RWPE1 (cell line): ENCODE data around the gene PRIM2.
"Not testable (repeated sequence)": the region's sequence is repeated elsewhere in the genome, so short reads cannot be mapped to it uniquely, and the experiment has no call there.

Experiments
- CTCF ChIA-PET: fragments of 350-600 bp; sonication (Branson Sonifier 250); formaldehyde crosslinking; extraction: SDS; loops from one replicate; lab custom pipeline; 2021; lab: Yijun Ruan, JAX
- POLR2A ChIA-PET: fragments of 400-600 bp; formaldehyde crosslinking; extraction: SDS; loops from one replicate; lab custom pipeline; 2020; ENCODE audit warnings: antibody characterized with exemption; ENCODE audit not compliant: low non-redundant PET; lab: Yijun Ruan, JAX
- DNase-seq: peaks from one replicate; pipeline ENCODE4 v3.0.0; 2012; ENCODE audit warnings: low spot score
- H3K27ac ChIP-seq: fragments of 450-650 bp; 2 replicates; pipeline ENCODE4 v1.5.1; 2017

Gene PRIM2

DNA sequence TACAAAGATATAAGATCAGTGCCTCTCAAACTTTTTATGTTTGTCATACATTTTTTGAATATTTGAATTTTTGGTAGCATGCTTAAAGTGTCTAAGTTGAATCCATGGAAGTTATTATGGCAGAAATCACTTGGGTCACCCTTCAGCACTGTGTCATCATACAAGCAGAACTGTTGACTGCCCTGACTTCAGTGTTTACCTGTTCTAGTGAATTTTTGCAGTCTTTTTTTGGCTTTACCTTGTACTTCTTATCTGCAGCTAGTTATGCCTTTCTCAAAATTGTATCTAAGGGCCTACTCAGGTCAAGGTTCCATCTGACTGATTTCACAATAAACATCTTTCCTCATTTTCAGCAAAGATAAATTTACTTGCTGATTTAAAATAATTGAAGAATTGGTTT lies 241.7 kb downstream of the PRIM2 start:
- DNase-seq, CTCF ChIA-PET, H3K27ac ChIP-seq, POLR2A ChIA-PET: not testable (repeated sequence)

DNA sequence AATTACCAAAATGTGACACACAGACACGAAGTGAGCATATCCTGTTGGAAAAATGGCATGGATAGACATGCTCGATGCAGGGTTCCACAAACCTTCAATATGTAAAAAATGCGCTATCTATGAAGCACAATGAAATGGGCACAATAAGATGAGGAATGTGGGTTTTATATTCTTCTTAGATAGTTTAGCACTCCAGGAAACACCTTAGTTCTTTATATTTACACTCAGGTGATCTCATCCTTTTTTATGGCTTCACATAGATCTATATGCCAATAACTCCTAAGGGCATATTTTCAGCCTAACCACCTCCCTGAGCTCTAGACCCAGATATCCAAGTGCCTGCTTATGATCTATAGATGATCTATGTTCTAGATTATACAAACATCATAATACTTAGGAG lies 244.8 kb downstream of the PRIM2 start:
- H3K27ac ChIP-seq, POLR2A ChIA-PET, CTCF ChIA-PET, DNase-seq: not testable (repeated sequence)

DNA sequence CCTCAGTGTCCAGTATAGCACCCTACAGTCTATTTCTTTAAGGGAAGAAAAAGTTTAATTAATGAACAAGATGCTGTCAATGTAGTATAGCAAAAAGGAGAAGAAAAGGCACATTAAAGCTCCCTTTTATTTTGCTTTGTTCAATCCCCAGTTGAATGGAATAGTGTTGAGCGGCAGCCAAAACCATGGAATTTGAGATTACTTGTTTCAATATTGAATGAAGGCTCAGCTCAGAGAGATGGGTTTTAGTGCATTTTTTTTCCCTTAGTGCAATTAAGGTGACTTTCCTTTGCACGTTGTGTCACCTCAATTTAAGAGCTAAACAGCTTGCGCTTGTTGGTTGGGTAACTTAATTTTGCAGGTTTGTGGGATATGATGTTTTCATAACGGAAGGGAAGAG lies 254.7 kb downstream of the PRIM2 start:
- H3K27ac ChIP-seq, CTCF ChIA-PET: not testable (repeated sequence)

DNA sequence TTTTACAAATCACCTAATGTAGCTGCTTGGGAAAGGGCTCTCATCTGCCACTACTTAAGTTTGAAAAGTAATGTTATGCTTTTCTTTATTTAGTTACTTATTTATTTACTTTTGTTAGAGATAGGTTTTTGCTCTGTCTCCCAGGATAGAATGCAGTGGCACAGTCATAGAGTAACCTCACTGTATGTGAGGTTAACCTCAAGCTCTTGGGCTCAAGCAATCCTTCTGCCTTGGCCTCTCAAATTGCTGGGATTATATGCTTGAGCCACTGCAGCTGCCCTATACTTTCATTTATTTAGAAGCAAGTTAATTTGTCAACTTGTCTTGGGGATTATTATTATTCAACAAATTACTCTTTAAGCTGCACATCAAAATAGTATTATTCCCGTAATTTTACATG lies 255.4 kb downstream of the PRIM2 start:
- H3K27ac ChIP-seq, CTCF ChIA-PET, DNase-seq, POLR2A ChIA-PET: not testable (repeated sequence)

More for the DNA sequence above, 254.7 kb downstream of the PRIM2 start:
- POLR2A ChIA-PET, DNase-seq: not testable (repeated sequence)

GRCh38 chr6:57577023-57577422 lies 259.6 kb downstream of the PRIM2 start:
- POLR2A ChIA-PET, DNase-seq, CTCF ChIA-PET, H3K27ac ChIP-seq: not testable (repeated sequence)

- H3K27ac ChIP-seq, DNase-seq, POLR2A ChIA-PET: not testable (repeated sequence)
- CTCF ChIA-PET = interaction anchor here (0.6 kb wide), 1 partner anchor 404 kb away, joined by 3 read pairs; no protein-coding TSS in a partner anchor
Measured at GRCh38 chr6:57579489-57579888, 262.1 kb downstream of the PRIM2 start.

DNA sequence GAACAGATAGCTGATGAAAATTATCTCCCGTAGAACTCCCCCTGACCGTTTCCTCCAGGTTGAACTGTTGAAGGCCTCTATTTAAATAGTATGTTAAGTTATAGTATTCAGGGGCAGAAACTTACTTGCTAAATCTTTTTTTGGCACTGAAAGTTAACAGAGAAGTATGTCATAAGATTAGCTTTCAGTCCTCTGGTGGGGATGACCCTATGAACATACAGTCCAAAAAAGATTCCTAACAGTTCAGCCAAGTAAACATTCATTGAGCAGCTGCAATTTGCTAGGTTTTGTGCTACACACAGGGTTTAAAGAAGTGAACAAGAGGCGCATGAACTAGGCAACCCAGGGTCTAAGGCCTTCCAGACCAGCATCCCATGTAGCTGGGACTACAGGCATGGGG lies 264.2 kb downstream of the PRIM2 start:
- CTCF ChIA-PET, DNase-seq, H3K27ac ChIP-seq, POLR2A ChIA-PET: not testable (repeated sequence)

DNA sequence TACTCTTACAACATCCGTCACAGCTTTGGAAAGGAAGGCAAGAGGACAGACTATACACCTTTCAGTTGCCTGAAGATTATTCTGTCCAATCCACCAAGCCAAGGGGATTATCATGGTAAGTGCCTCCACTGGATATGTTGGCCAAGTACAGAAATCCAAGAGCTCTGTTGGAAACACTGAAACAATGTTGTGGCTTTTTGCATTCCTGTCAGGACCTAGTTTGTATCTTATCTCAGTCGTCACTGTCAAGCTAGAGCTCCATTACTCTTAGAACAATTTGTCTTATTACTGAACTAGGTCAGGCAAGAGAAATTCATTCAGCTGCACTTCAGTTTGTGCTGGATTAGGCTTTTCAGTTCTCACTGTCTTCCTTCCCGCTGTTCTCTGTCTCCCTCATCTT lies 283.7 kb downstream of the PRIM2 start:
- CTCF ChIA-PET, DNase-seq, H3K27ac ChIP-seq, POLR2A ChIA-PET: not testable (repeated sequence)

GRCh38 chr6:57605303-57605702 lies 287.9 kb downstream of the PRIM2 start:
- H3K27ac ChIP-seq, DNase-seq, POLR2A ChIA-PET, CTCF ChIA-PET: not testable (repeated sequence)

DNA sequence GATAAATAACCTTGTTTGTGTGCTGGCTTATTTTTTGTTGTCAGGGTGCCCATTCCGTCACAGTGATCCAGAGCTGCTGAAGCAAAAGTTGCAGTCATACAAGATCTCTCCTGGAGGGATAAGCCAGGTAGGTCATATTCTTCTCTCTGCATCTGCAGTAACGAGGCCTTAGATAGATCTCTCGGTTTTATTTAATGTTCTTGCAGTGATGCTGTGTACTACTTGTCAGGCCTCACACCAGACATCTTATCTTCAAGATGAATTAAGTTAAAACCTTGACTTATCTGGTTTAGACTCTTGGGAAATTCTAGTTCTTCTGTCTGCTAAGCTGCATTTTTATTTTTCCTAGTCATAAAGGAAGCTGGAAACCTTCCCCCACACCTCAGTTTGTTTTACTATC lies 288.9 kb downstream of the PRIM2 start:
- CTCF ChIA-PET, H3K27ac ChIP-seq: not testable (repeated sequence)

GRCh38 chr6:57610612-57611011 lies 293.2 kb downstream of the PRIM2 start:
- POLR2A ChIA-PET, CTCF ChIA-PET, DNase-seq, H3K27ac ChIP-seq: not testable (repeated sequence)

More for the DNA sequence above, 288.9 kb downstream of the PRIM2 start:
- POLR2A ChIA-PET, DNase-seq: not testable (repeated sequence)

- CTCF ChIA-PET, POLR2A ChIA-PET, H3K27ac ChIP-seq, DNase-seq: not testable (repeated sequence)
Measured at GRCh38 chr6:57618959-57619358, 301.5 kb downstream of the PRIM2 start.

DNA sequence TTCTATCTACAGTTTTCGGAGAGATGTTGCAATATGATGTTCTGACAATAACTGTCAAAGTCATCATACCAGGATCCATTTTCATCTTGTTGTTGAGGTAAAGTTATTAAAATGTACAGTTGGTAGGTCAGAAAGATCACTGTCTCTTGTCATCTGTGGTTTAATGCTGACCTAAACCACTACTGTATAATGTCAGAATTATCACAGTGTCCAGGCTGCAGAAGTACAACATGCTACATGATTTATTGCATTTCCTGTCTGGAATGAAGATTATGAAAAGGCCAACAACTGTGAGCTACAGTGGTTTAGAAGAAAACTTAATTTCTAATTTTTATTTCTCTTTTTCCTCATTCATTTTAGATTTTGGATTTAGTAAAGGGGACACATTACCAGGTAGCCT lies 314.3 kb downstream of the PRIM2 start:
- CTCF ChIA-PET, POLR2A ChIA-PET: not testable (repeated sequence)

GRCh38 chr6:57658526-57658925 lies 341.1 kb downstream of the PRIM2 start:
- CTCF ChIA-PET, POLR2A ChIA-PET, DNase-seq, H3K27ac ChIP-seq: not testable (repeated sequence)

More for the DNA sequence above, 314.3 kb downstream of the PRIM2 start:
- H3K27ac ChIP-seq, DNase-seq: not testable (repeated sequence)

GRCh38 chr6:57659794-57660193 lies 342.4 kb downstream of the PRIM2 start:
- CTCF ChIA-PET, POLR2A ChIA-PET, H3K27ac ChIP-seq, DNase-seq: not testable (repeated sequence)

GRCh38 chr6:57660940-57661339 lies 343.5 kb downstream of the PRIM2 start:
- POLR2A ChIA-PET, DNase-seq, CTCF ChIA-PET: not testable (repeated sequence)

DNA sequence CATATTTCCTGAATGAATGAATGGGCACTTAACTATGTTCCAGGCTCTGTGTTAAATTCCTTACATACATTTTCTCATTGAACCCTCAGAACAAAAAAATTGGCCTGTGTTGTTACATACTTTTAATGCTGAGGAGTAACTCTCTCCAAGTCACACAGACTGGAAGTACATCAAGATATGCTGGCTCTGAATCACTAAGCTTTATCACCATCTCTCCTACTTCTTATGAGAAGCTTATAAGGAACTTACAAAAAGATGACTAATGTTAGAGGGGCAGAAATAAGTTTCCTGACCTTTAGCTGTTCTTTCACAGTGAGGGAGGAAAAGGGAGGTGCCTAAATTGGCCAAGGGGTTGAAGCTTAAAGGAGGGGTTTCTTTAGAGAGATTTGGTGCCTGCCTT lies 350.7 kb downstream of the PRIM2 start:
- CTCF ChIA-PET, H3K27ac ChIP-seq, POLR2A ChIA-PET, DNase-seq: not testable (repeated sequence)

More at GRCh38 chr6:57660940-57661339, 343.5 kb downstream of the PRIM2 start:
- not testable (repeated sequence) for H3K27ac ChIP-seq

DNA sequence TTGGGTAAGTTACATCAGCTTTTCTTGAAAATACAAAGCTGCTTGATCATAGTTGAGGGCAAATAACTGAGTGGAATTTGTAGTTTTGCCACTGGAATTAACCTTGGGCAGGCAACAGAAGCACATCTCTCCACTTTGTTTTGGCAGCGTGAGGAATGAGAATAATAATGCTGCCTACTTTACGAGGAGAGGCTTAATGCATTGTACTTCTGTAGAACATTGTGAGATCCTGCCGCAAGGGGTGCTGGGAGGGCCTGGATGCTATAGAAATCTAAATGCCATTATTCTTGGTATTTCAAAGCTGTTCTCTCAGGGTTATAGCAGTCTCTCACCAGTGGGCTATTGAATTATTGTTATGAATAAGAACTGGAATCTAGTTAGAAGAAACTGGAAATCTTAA lies 353.8 kb downstream of the PRIM2 start:
- CTCF ChIA-PET, DNase-seq, POLR2A ChIA-PET, H3K27ac ChIP-seq: not testable (repeated sequence)
